Inferior parietal cortex (tissue), 1 donor: ENCODE results near the gene THOP1.
"Not testable (repeated sequence)": the region's sequence is repeated elsewhere in the genome, so short reads cannot be mapped to it uniquely, and the experiment has no call there.

Experiments
- DNase-seq: peaks from one replicate; pipeline ENCODE4 v3.0.0-alpha.2; 2016; ENCODE audit errors: extremely low spot score

THOP1 gene

GRCh38 chr19:2782936-2783780, 2.1 kb upstream of the THOP1 start, which contains the start of gene SGTA:
SGTA (minus strand) TSS chr19:2783273; CDS start chr19:2769068, 14,205 bp downstream.
- DNase-seq: peak; percentile 99

- no peak for DNase-seq
These were observed 1.5 kb upstream of the THOP1 start for GRCh38 chr19:2783781-2784145.

DNA sequence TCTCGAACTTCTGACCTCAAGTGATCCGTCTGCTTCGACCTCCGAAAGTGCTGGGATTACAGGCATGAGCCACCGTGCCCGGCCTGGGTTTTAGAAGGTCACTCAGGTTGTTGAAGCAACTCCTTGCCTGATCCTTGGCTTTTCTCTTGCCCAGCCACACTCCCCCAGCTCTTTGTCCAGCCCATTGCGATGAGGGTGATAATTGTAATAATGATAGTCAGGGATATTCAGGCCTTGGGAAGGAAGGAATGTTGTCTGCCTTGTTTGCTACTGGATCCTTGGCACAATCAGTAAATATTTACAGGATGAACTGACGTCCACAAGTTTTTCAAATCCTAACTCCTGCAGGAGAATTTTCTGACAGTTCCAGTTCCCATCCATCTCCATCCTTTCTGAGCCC, 1.8 kb downstream of the THOP1 start:
- DNase-seq: no peak

- no peak for DNase-seq
These were observed 2.9 kb downstream of the THOP1 start for GRCh38 chr19:2788237-2788636.

DNA sequence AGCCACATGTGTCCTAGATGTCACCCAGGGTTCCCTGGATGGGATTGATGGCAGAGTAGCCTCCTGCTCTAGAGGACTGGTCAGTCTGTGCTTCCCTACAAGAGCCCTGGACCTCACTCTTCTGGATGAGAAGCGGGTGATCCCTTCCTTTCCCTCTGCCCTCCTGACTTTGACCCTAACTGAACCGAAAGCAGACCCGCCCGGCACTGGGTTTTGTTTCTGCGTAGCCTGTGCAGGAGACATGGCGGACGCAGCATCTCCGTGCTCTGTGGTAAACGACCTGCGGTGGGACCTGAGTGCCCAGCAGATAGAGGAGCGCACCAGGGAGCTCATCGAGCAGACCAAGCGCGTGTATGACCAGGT, 4.9 kb downstream of the THOP1 start:
- DNase-seq: no peak

- no peak for DNase-seq
These were observed 5.4 kb downstream of the THOP1 start for GRCh38 chr19:2790557-2791271.

GRCh38 chr19:2791440-2791839, 6.1 kb downstream of the THOP1 start:
- no peak for DNase-seq

DNA sequence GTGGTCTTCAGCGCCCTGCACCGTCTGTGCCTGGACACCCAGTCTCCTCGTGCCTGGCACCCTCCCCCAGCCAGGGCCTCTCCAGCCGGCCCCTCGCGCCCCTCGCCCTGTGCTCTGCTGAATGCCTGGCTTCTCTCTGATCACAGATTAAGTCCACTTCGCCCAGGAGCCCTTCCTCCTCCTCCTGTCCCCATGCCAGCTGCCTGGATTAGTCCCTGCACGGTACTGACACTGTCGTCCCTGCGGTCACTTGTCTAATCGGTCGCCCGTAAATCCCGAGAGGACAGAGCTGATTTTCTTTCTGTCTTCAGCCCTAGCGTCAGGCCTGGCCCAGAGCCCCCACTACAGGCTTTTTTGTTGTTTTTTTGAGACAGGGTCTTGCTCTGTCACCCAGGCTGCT, 6.6 kb downstream of the THOP1 start:
- no peak for DNase-seq

DNA sequence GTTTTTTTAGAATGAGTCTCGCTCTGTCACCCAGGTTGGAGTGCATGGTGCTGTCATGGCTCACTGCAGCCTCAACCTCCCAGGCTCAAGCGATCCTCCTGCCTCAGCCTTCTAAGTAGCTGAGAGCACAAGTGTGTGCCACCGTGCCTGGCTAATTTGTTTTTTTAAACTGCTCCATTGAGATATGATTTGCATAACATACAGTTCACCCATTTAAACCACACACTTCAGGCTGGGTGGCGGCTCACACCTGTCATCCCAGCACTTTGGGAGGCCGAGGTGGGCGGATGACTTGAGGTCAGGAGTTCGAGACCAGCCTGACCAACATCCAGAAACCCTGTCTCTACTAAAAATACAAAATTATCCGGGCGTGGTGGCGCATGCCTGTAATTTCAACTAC, 7.4 kb downstream of the THOP1 start:
- DNase-seq: not testable (repeated sequence)

DNA sequence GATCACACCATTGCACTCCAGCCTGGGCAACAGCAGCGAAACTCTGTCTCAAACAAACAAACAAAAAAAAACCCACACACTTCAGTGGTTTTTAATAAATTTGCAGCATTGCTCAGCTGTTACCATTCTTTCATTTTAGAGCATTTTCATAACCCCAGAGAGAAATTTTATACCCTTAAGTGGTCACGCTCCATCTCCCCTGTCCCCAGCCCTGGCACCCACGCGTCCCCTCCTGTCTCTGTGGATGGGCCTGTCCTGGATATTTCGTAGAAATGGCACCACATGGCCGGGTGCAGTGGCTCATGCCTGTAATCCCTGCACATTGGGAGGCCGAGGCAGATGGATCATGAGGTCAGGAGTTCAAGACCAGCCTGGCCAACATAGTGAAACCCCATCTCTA, 7.8 kb downstream of the THOP1 start:
- no peak for DNase-seq

DNA sequence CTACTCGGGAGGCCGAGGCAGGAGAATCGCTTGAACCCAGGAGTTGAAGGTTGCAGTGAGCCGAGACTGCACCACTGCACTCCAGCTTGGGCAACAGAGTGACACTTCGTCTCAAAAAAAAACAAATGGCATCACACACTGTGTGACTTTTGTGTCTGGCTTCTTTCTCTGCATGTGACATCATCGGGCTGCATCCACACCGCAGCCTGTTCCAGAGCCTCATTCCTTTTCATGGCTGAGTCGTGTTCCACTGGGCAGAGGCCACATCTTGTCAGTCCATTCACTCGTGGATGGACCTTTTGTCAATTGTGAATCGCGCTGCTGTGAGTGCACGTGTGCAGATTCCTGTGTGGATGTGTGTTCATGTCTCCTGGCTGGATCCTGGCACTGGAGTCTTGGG, 8.3 kb downstream of the THOP1 start:
- no peak for DNase-seq

DNA sequence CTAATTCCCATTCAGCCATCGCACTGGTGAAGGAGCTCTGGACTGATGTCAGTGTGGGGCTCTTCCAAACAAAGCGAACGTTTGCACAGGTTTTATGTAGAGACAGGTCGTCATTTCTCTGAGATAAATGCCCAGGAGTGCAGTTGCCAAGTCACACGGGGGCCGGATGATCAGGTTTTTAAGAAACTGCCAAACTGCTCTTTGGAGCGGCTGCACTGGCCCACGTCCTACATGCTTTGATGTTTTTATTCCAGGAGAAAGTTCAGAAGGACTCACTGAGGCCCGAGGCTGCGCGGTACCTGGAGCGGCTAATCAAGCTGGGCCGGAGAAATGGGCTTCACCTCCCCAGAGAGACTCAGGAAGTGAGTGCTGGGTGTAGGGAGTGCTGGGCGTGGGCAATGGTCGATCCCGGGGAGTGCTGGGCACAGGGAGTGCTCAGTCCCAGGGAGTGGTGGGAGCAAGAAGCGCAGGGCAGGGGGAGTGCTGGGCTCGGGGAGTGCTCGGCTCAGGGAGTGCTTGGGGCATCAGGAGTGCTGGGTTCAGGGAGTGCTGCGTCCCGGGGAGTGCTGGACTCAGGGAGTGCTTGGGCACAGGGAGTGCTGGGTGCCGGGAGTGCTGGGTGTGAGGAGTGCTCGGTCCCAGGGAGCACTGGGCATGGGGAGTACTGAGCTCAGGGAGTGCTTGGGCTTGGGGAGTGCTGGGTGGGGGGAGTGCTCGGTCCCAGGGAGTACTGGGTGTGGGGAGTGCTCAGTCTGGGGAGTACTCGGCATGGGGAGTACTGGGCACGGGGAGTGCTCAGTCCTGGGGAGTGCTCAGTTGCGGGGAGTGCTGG, 10.7 kb downstream of the THOP1 start:
- DNase-seq: no peak

DNA sequence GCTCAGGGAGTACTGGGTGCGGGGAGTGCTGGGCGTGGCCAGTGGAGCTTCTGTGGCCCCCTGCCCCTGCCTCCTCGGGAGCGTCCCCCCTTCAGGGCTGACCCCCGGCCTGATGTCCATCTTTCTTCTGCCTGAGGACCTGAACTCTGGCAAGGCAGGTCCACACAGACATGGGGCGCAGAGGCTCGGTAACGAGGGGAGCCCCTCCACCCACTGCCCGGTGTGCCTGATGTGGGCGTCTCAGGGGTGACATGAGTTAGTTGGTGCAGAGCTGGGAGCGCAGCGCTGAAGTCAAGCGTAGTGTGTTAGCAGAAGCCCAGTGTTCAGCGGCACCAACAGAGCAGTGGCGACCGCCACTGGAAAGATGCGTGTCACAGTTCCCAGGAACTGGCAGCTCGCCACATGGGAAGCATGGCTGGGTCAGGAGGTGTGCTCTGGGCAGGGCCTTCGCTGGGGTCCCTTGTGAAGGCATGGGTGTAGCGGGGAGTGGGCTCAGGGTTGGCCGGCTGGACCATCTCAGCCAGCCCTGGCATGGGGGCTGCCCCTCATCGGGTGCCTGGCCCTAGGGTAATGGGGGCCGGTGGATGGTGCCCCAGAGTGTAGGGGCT, 11.5 kb downstream of the THOP1 start:
- no peak for DNase-seq

DNA sequence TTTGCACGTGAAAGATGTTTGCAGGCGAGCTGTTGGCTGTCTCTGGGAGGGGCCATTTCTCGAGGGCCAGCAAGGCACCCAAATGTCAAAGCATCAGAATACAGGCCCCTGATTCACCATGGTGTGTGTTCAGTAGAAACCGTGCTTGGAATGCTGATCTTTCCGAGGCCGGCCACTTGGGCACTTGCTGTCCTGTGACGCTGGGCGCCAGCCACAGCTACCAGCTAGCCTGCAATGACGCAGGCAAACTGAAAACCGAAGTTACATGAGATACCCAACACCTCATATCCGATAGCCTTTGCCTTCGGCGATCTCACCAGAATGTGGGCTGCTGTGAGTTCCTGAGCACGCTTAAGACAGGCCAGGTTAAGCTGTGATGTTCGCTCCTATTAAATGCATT, 12.0 kb downstream of the THOP1 start:
- no peak for DNase-seq

DNA sequence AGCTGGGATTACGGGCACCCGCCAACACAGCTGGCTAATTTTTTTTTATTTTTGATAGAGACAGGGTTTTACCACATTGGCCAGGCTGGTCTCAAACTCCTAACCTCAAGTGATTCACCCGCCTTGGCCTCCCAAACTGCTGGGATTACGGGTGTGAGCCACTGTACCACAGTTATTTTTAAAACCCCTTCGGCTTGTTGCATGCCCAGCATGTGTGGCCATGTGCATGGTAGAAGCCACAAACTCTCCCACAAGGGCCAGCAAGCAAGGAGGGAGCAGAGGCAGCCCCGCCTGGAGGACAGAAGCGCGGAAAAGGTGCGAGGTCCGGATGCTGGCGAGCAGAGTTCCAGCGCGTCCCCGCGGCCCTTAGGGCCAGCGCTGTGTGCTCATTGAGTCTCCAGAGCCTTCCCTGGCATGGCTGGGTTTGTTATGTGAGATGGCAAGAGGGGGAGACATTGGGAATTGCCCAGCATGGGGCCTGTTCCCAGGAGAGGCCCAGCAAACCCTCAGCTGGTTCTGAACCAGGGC, 12.9 kb downstream of the THOP1 start:
- DNase-seq: no peak

- DNase-seq: no peak
These were observed 13.4 kb downstream of the THOP1 start for GRCh38 chr19:2798733-2799132.

DNA sequence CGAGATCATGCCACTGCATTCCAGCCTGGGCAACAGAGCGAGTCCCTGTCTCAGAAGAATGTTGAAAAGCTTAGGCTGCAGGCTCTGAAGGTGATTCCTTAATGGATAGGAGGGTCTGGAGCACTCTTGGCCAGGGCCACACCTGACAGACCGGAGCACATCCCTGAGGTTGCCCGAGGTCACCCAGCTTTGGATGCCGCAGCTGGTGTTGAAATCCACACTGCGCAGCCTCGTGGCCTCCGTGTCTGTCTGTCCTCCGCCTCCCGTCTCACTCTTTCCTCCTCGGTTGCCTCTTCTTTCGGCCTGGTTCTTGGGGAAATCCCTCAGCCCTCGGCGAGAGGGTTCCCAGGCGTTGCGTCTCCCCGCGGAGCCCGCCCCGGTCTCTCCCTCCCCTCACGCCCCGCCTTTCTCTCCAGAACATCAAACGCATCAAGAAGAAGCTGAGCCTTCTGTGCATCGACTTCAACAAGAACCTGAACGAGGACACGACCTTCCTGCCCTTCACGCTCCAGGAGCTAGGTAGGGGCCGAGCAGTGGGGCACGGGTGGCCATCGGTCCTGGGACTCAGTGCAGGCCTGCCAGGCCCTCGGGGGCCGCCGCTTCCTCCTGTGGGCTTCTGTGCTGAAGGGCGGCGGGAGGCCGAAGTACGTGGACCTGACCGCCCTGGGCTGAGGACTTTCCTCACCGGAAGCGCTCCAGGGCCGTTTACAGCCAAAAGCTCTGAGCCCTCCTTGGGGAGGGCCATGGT, 14.1 kb downstream of the THOP1 start:
- DNase-seq: no peak

DNA sequence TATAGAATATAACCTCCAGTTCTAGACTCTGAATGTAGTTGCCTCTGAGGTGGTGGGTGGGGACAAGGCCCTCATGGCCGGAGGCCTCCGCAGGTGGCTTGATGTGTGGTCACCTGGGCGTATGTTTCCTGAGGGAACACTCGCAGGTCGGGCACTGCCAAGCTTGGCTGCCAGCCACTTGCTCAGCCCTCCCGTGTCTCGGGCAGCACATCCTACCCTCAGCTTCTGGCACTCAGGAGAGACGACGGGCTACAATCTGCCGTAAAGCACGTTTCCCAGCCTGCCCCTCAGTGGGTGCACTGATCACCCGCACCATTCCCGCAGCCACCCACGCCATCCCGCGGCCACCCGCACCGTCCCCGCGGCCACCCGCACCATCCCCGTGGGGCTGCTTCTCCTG, 15.2 kb downstream of the THOP1 start:
- DNase-seq: no peak

DNA sequence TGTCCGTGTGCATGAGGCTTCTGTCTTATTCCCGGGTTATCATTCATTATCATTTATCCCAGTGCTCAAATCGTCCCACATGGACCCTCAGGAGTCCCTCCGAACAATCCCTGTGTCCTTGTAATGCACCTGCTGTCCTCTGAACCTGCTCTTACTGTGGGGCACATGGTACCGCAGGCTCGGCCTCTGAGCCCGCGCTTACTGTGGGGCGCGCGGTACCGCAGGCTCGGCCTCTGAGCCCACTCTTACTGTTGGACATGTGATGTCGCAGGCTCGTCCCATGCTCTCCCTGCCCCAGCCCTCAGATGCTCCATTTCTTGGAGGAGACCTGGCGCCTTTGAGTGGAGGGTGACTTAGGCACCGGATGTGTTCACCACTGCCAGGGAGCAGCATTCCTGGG, 17.5 kb downstream of the THOP1 start:
- no peak for DNase-seq

GRCh38 chr19:2803486-2804155, 18.3 kb downstream of the THOP1 start:
- DNase-seq: no peak
